Gastrocnemius medialis (tissue), 4 donors: Measurements from ENCODE around the gene CKB. TPM values are rescaled to one million over a fixed set of nuclear protein-coding genes. Genes with fewer than 3 reads are reported as not detected.
A peak's percentile ranks its signal among the peaks of the same experiment; 100 is the strongest.

Experiments used
- ATAC-seq, 2 donors: fragments of 150-250 bp; one replicate each; pipeline ENCODE4 v1.9.1; 2016
- DNase-seq, 2 donors: peaks; one replicate each; pipeline ENCODE4 v3.0.0-alpha.2; 2019
- H3K27ac ChIP-seq, 4 donors: fragments of 200-600 bp; sonication (generic); 1 replicate in 1 of 4; 2 replicates in 3 of 4; pipeline ENCODE4 v1.5.1; 2016 to 2018; ENCODE audit warnings: mild to moderate bottlenecking in 2 of 4, moderate library complexity in 1 of 4
- H3K27me3 ChIP-seq, 3 donors: fragments of 200-600 bp; sonication (generic) in 2 of 3; 1 replicate in 1 of 3; 2 replicates in 2 of 3; pipeline versions ENCODE4 v1.5.1 to v1.6.0; 2016 to 2019; ENCODE audit warnings: mild to moderate bottlenecking in 1 of 3, moderate library complexity in 1 of 3
- H3K36me3 ChIP-seq, 2 donors: fragments of 200-600 bp; sonication (generic) in 1 of 2; one replicate each; pipeline ENCODE4 v1.5.1; 2017 to 2018
- H3K4me1 ChIP-seq, 2 donors: fragments of 200-600 bp; sonication (generic) in 1 of 2; one replicate each; pipeline ENCODE4 v1.5.1; 2016 to 2017; ENCODE audit warnings: mild to moderate bottlenecking in 2 of 2
- H3K4me3 ChIP-seq, 4 donors: fragments of 200-600 bp; sonication (generic) in 3 of 4; 1 replicate in 1 of 4; 2 replicates in 3 of 4; pipeline ENCODE4 v1.5.1; 2016 to 2019; ENCODE audit warnings: mild to moderate bottlenecking in 2 of 4
- H3K9me3 ChIP-seq, 3 donors: fragments of 200-600 bp; sonication (generic) in 2 of 3; 1 replicate in 1 of 3; 2 replicates in 2 of 3; pipeline ENCODE4 v1.5.1; 2016 to 2019
- POLR2A ChIP-seq, 2 donors: fragments of 450-650 bp; IDR thresholded peaks; one replicate each; pipeline ENCODE4 v1.6.1; 2017; ENCODE audit warnings: antibody characterized with exemption in 2 of 2, mild to moderate bottlenecking in 2 of 2, moderate library complexity in 2 of 2
- in situ Hi-C, 4 donors: fragments of 200-750 bp; cut with MboI; loops; one replicate each; pipeline versions ENCODE4 v1.15.0 to v1.8.0; 2017; ENCODE audit warnings: low sequenced_read_pairs in 4 of 4
- intact Hi-C: fragments of 100-400 bp; cut with DNase I; formaldehyde crosslinking; loops from one replicate; pipeline ENCODE4 v1.15.1; 2023; ENCODE audit warnings: low total_unique reads
- total RNA-seq, 4 donors: library from RNA; depleted of rRNA; stranded (reverse); fragments of >200 nt; gene quantifications; one replicate each; pipeline versions ENCODE4 v1.1.0 to v1.2.3, GENCODE V29; 2016
- TF ChIP-seq, protein P1 (sequence below), 5 experiments: fragments of 450-650 bp in 3 of 5; fragments of 200-600 bp in 2 of 5; sonication (generic) in 2 of 5; IDR thresholded peaks in 4 of 5; conservative IDR thresholded peaks in 1 of 5; 1 replicate in 4 of 5; 2 replicates in 1 of 5; pipeline ENCODE4 v1.5.1; 2016 to 2019; ENCODE audit warnings: antibody characterized with exemption in 5 of 5, mild to moderate bottlenecking in 3 of 5, moderate library complexity in 3 of 5

Gene CKB
- total RNA-seq, 4 donors from 2014 or later = 20.7 to 110 (median 43.4) TPM

DNA sequence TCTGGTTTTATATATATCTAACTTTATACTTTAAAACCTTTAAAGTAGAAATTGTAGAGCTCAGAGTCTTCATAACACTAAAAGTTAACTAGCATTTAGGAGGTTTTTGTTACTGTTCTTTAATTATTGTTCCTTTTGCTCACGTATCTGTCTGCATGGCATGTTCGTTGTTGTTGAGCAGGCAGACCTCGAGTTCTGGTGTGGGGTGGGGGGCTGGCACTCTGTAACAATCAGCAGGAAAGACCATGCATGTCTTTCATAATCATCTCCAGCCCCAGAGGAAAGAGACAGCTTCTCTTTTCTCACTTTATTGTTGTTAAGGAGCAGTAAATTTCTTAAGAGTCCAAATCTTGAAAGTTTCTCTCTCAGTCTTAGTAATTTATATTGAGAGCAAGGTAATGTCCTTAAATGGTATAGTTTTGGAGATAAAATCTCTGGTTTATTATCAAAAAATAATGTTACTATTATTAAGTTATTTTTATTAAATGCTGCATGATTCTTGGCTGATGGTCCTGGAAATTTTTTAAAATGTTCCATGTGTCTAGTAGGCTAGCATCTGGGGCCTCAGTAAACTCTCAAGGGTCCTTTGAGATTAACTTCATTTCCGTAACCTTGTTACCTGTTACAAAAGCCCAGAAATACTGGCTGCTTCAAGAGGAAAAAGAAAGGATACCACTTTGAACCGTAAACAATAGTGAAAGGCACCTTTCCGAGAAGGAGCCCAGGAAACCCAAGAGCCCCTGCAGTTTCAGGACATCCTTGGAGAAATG lies 30.3 kb downstream of the CKB start:
- in situ Hi-C loops (no loop called here), intact Hi-C loops (no loop called here)
- H3K27ac ChIP-seq = peak overlapping the region; percentile 28 to 88 (median 42)
- H3K4me3 ChIP-seq = no peak overlapping the region
- ATAC-seq (no peak), DNase-seq (no peak)
- H3K9me3 ChIP-seq = no peaks in the 10 kb centered on the region
- peaks cover 47 to 55% of the 10 kb centered on the region in 2 donors for H3K4me1 ChIP-seq
- H3K36me3 ChIP-seq = peaks cover 0 to 29% of the 10 kb centered on the region in 2 donors
- TF ChIP-seq, protein P1, sequence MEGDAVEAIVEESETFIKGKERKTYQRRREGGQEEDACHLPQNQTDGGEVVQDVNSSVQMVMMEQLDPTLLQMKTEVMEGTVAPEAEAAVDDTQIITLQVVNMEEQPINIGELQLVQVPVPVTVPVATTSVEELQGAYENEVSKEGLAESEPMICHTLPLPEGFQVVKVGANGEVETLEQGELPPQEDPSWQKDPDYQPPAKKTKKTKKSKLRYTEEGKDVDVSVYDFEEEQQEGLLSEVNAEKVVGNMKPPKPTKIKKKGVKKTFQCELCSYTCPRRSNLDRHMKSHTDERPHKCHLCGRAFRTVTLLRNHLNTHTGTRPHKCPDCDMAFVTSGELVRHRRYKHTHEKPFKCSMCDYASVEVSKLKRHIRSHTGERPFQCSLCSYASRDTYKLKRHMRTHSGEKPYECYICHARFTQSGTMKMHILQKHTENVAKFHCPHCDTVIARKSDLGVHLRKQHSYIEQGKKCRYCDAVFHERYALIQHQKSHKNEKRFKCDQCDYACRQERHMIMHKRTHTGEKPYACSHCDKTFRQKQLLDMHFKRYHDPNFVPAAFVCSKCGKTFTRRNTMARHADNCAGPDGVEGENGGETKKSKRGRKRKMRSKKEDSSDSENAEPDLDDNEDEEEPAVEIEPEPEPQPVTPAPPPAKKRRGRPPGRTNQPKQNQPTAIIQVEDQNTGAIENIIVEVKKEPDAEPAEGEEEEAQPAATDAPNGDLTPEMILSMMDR (IDR thresholded peaks at IDR 0.05 in 4 of 5, conservative IDR thresholded peaks at IDR 0.05 in 1 of 5) = no peak
- no peak for TF ChIP-seq POLR2A (IDR thresholded peaks at IDR 0.05)
- H3K27me3 ChIP-seq = no peaks in the 10 kb centered on the region

DNA sequence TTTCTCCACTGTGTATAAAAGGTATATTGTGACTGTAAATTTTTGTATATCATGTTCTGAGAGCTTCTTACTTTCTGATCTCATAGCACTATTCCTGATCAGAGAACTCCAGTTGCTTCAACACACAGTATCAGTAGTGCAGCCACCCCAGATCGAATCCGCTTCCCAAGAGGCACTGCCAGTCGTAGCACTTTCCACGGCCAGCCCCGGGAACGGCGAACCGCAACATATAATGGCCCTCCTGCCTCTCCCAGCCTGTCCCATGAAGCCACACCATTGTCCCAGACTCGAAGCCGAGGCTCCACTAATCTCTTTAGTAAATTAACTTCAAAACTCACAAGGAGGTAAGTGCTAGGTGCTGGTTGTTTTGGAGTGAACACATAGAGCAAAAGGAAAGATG lies 30.9 kb downstream of the CKB start:
- Histone ChIP-seq H3K27ac (peak overlapping the region in 3 of 4 donors; percentile 28 to 88 (median 35)), H3K27me3 (no peaks in the 10 kb centered on the region), H3K36me3 (peaks cover 0 to 29% of the 10 kb centered on the region in 2 donors), H3K4me1 (peaks cover 49 to 50% of the 10 kb centered on the region in 2 donors), H3K9me3 (no peaks in the 10 kb centered on the region), H3K4me3 (no peak overlapping the region)
- TF ChIP-seq POLR2A (IDR thresholded peaks at IDR 0.05) = no peak
- TF ChIP-seq, protein P1 (IDR thresholded peaks at IDR 0.05 in 4 of 5, conservative IDR thresholded peaks at IDR 0.05 in 1 of 5) = no peak
- ATAC-seq = no peak
- in situ Hi-C loops = no loop called here
- no peak for DNase-seq
- intact Hi-C loops = no loop called here

GRCh38 chr14:103489621-103490020 lies 33.0 kb downstream of the CKB start:
- in situ Hi-C loops = no loop called here
- Histone ChIP-seq H3K9me3 (no peaks in the 10 kb centered on the region), H3K4me1 (peaks cover 33 to 37% of the 10 kb centered on the region in 2 donors), H3K4me3 (no peak overlapping the region), H3K36me3 (peaks cover 0 to 25% of the 10 kb centered on the region in 2 donors), H3K27me3 (no peaks in the 10 kb centered on the region), H3K27ac (peak overlapping the region; percentile 73 to 88 (median 80))
- intact Hi-C loops = loop anchor here (5.0 kb wide), 1 partner anchor 97 kb away; no protein-coding TSS in a partner anchor
- TF ChIP-seq POLR2A (IDR thresholded peaks at IDR 0.05) = no peak
- TF ChIP-seq, protein P1 (IDR thresholded peaks at IDR 0.05 in 4 of 5, conservative IDR thresholded peaks at IDR 0.05 in 1 of 5) = no peak
- ATAC-seq (no peak), DNase-seq (no peak)

DNA sequence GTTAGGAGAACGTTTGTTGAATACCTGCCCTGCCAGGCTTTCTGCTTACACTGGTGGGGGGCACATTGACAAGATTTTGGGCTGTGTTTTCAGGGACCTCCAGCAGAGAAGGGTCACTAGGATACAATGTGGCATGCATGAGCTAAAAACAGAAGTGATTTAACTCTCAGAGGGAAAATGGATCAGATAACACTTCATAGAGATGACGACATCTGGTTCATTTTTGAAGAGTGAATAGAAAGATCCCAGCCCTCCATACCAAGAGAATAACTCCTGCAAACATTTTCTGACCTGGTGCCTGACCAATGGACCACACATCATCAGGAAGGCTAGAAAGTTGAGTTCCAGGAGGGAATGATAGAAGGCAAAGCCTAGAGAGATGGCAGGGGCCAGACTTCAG lies 33.7 kb downstream of the CKB start:
- DNase-seq (no peak), ATAC-seq (peak; percentile 74 to 88)
- H3K27me3 ChIP-seq = no peaks in the 10 kb centered on the region
- peak overlapping the region; percentile 73 to 88 (median 80) for H3K27ac ChIP-seq
- intact Hi-C loops = loop anchor here (5.0 kb wide), 1 partner anchor 97 kb away; no protein-coding TSS in a partner anchor
- H3K4me3 ChIP-seq = peak overlapping the region in 1 of 4 donors; percentile 16
- peaks cover 33 to 37% of the 10 kb centered on the region in 2 donors for H3K4me1 ChIP-seq
- in situ Hi-C loops = no loop called here
- TF ChIP-seq, protein P1 (IDR thresholded peaks at IDR 0.05 in 4 of 5, conservative IDR thresholded peaks at IDR 0.05 in 1 of 5) = no peak
- no peak for TF ChIP-seq POLR2A (IDR thresholded peaks at IDR 0.05)
- H3K9me3 ChIP-seq = no peaks in the 10 kb centered on the region
- H3K36me3 ChIP-seq = peaks cover 0 to 28% of the 10 kb centered on the region in 2 donors
